GM23338 (cell line): ENCODE results near the gene WFDC10B. TPM values are rescaled to one million over a fixed set of nuclear protein-coding genes. Genes with fewer than 3 reads are reported as not detected.
"Not testable (repeated sequence)": the region's sequence is repeated elsewhere in the genome, so short reads cannot be mapped to it uniquely, and the experiment has no call there.

Experiments
- ATAC-seq: fragments of 200-7000 bp; cut with Tn5 transposase; 3 replicates; pipeline ENCODE4 v1.9.1; 2020
- DNase-seq: peaks from one replicate; pipeline ENCODE4 v3.0.0-alpha.2; 2015; ENCODE audit warnings: low spot score
- H2AFZ ChIP-seq: fragments of 200-600 bp; sonication (generic); 2 replicates; pipeline ENCODE4 v1.8.0; 2016; ENCODE audit warnings: antibody characterized with exemption, mild to moderate bottlenecking, moderate library complexity
- H3F3A ChIP-seq: fragments of 200-600 bp; sonication (generic); replicated peaks from 2 replicates; pipeline ENCODE4 v1.8.0; 2017; ENCODE audit warnings: antibody characterized with exemption, mixed run types, low read depth
- H3K27ac ChIP-seq: fragments of 200-600 bp; sonication (generic); 2 replicates; pipeline ENCODE4 v1.6.1; 2016; ENCODE audit warnings: low read depth
- H3K27me3 ChIP-seq: fragments of 200-600 bp; sonication (generic); 2 replicates; pipeline ENCODE4 v1.8.0; 2016; ENCODE audit warnings: mild to moderate bottlenecking, mixed run types, moderate library complexity; ENCODE audit not compliant: insufficient read depth
- H3K36me3 ChIP-seq: fragments of 200-600 bp; sonication (generic); 2 replicates; pipeline ENCODE4 v1.8.0; 2016; ENCODE audit warnings: mild to moderate bottlenecking; ENCODE audit not compliant: insufficient read depth
- H3K4me1 ChIP-seq: fragments of 200-600 bp; sonication (generic); 2 replicates; pipeline ENCODE4 v1.8.0; 2016; ENCODE audit warnings: mild to moderate bottlenecking, moderate library complexity; ENCODE audit not compliant: insufficient read depth
- H3K4me2 ChIP-seq: fragments of 200-600 bp; sonication (generic); 2 replicates; pipeline ENCODE4 v1.7.1; 2017; ENCODE audit warnings: mixed run types
- H3K4me3 ChIP-seq: fragments of 200-600 bp; sonication (generic); 2 replicates; pipeline ENCODE4 v1.6.1; 2016; ENCODE audit warnings: mixed run types
- H3K79me2 ChIP-seq: fragments of 200-600 bp; sonication (generic); replicated peaks from 2 replicates; pipeline ENCODE4 v1.8.0; 2017; ENCODE audit warnings: mild to moderate bottlenecking; ENCODE audit not compliant: insufficient read depth
- H3K9me2 ChIP-seq: fragments of 200-600 bp; sonication (generic); 2 replicates; pipeline ENCODE4 v1.8.0; 2017; ENCODE audit not compliant: insufficient read depth
- H4K20me1 ChIP-seq: fragments of 200-600 bp; sonication (generic); replicated peaks from 2 replicates; pipeline ENCODE4 v1.8.0; 2017; ENCODE audit warnings: mild to moderate bottlenecking; ENCODE audit not compliant: insufficient read depth
- H3K27ac Mint-ChIP-seq: 2 replicates; pipeline ENCODE4 v1.8.0; 2020; ENCODE audit warnings: inconsistent platforms, mild to moderate bottlenecking, moderate library complexity, mixed read lengths
- H3K27me3 Mint-ChIP-seq: 3 replicates; pipeline ENCODE4 v1.8.0; 2022; ENCODE audit warnings: low read depth, mild to moderate bottlenecking, moderate library complexity, mixed read lengths, inconsistent platforms; ENCODE audit not compliant: insufficient read depth, poor library complexity
- H3K36me3 Mint-ChIP-seq: 3 replicates; pipeline ENCODE4 v1.8.0; 2021; ENCODE audit warnings: low read depth, mild to moderate bottlenecking, inconsistent platforms, moderate library complexity, mixed read lengths
- H3K4me1 Mint-ChIP-seq: 3 replicates; pipeline ENCODE4 v1.8.0; 2020; ENCODE audit warnings: mild to moderate bottlenecking, inconsistent platforms, mixed read lengths
- H3K4me3 Mint-ChIP-seq: 3 replicates; pipeline ENCODE4 v1.8.0; 2021; ENCODE audit warnings: moderate library complexity, mild to moderate bottlenecking, inconsistent platforms, mixed read lengths
- H3K9me3 Mint-ChIP-seq: 3 replicates; pipeline ENCODE4 v1.8.0; 2020; ENCODE audit warnings: moderate library complexity, mild to moderate bottlenecking, inconsistent platforms, mixed read lengths
- ETS1 ChIP-seq: IDR thresholded peaks from 2 replicates; pipeline ENCODE4 v1.6.1; 2016; ENCODE audit warnings: antibody characterized with exemption
- EZH2 ChIP-seq: fragments of 200-600 bp; sonication (generic); IDR thresholded peaks from one replicate; pipeline ENCODE4 v1.8.0; 2017; ENCODE audit warnings: antibody characterized with exemption, mild to moderate bottlenecking, low read depth; ENCODE audit not compliant: unreplicated experiment
- EZH2phosphoT487 ChIP-seq: fragments of 200-600 bp; sonication (generic); IDR thresholded peaks from one replicate; pipeline ENCODE4 v1.8.1; 2018; ENCODE audit warnings: antibody characterized with exemption; ENCODE audit not compliant: unreplicated experiment
- NANOG ChIP-seq: IDR thresholded peaks from 2 replicates; pipeline ENCODE4 v1.6.1; 2016; ENCODE audit warnings: antibody characterized with exemption, borderline replicate concordance
- POLR2AphosphoS5 ChIP-seq: IDR thresholded peaks from 2 replicates; pipeline ENCODE4 v1.6.1; 2016; ENCODE audit warnings: antibody characterized with exemption, low read depth
- REST ChIP-seq: IDR thresholded peaks from one replicate; pipeline ENCODE4 v1.6.1; 2018; ENCODE audit warnings: antibody characterized with exemption; ENCODE audit not compliant: unreplicated experiment
- ZNF114 ChIP-seq: fragments of 250-450 bp; sonication (Bioruptor Pico); IDR thresholded peaks from 2 replicates; pipeline ENCODE4 v1.5.0; 2020; ENCODE audit warnings: mild to moderate bottlenecking, moderate library complexity
- ZNF331 ChIP-seq: fragments of 250-450 bp; sonication (Bioruptor Pico); IDR thresholded peaks from 2 replicates; pipeline ENCODE4 v1.5.0; 2020; ENCODE audit warnings: low read depth, mild to moderate bottlenecking, moderate library complexity
- ZNF462 ChIP-seq: fragments of 250-450 bp; sonication (Bioruptor Pico); IDR thresholded peaks from 2 replicates; pipeline ENCODE4 v1.5.0; 2020; ENCODE audit warnings: mild to moderate bottlenecking, moderate library complexity
- polyA plus RNA-seq: library from polyadenylated mRNA; unstranded; fragments of >200 nt; fragmentation: Nextera tagmentation; extraction: Ambion mirVana; gene quantifications from 2 replicates; pipeline ENCODE4 v1.2.1, GENCODE V29; 2016
- total RNA-seq: library from RNA; depleted of rRNA; stranded (reverse); fragments of >200 nt; shearing (Covaris generic); gene quantifications from 2 replicates; pipeline ENCODE4 v1.2.3, GENCODE V29; 2014

The WFDC10B gene
- total and polyA plus RNA-seq, 2 experiments from 2014 or later, result 1.0 TPM; not detected in 1

GRCh38 chr20:45716141-45716688, 11.4 kb upstream of the WFDC10B start:
- not testable (repeated sequence) for H3K9me2 ChIP-seq, H3K4me3 Mint-ChIP-seq, H3K4me3 ChIP-seq, H3K36me3 ChIP-seq, H2AFZ ChIP-seq, H3K27ac Mint-ChIP-seq, H3K4me2 ChIP-seq, H3K79me2 ChIP-seq, H3F3A ChIP-seq, DNase-seq, H3K4me1 ChIP-seq, H3K4me1 Mint-ChIP-seq, H3K27me3 Mint-ChIP-seq, H3K36me3 Mint-ChIP-seq, H3K27ac ChIP-seq, H4K20me1 ChIP-seq, H3K27me3 ChIP-seq, ATAC-seq
- peaks cover 12% of the 10 kb centered on the region; the same call in 2 of the 3 replicates for H3K9me3 Mint-ChIP-seq

- Mint-ChIP-seq H3K4me3 (no peak within 1 kb of the TSS), H3K36me3 (no peaks in the 10 kb centered on the region), H3K27ac (no peak within 1 kb of the TSS), H3K4me1 (no peaks in the 10 kb centered on the region), H3K9me3 (no peaks in the 10 kb centered on the region), H3K27me3 (peaks cover 4% of the 10 kb centered on the region)
- H3K27ac ChIP-seq, result no peak within 1 kb of the TSS
- H3K9me2 ChIP-seq, result peaks cover 24% of the 10 kb centered on the region
- no peaks in the 10 kb centered on the region for H4K20me1 ChIP-seq
- H3K79me2 ChIP-seq, result no peaks in the 10 kb centered on the region
- TF ChIP-seq EZH2 (no peak), ZNF114 (CRISPR knock-in tag) (no peak), ZNF462 (CRISPR knock-in tag) (no peak), REST (no peak), ZNF331 (CRISPR knock-in tag) (no peak), EZH2phosphoT487 (no peak), NANOG (no peak), POLR2AphosphoS5 (no peak), ETS1 (no peak)
- ATAC-seq (no peak), DNase-seq (no peak)
- no peaks in the 10 kb centered on the region for H3K27me3 ChIP-seq
- no peaks in the 10 kb centered on the region for H3K36me3 ChIP-seq
- no peak within 1 kb of the TSS for H3K4me2 ChIP-seq
- no peak within 1 kb of the TSS for H3K4me3 ChIP-seq
- no peaks in the 10 kb centered on the region for H3F3A ChIP-seq
- H3K4me1 ChIP-seq, result no peaks in the 10 kb centered on the region
- H2AFZ ChIP-seq, result no peak within 1 kb of the TSS
Measured at GRCh38 chr20:45701873-45702272, 2.9 kb downstream of the WFDC10B start, which contains the start of gene WFDC13. Gene WFDC13, plus strand, starts transcription at chr20:45702038. Its CDS starts 86 bp downstream, at chr20:45702124.
